GM12878 (cell line): ENCODE measurements around the gene MB. TPM values are rescaled to one million over a fixed set of nuclear protein-coding genes. Genes with fewer than 3 reads are reported as not detected.

Source experiments
- ATAC-seq: fragments of 200-7000 bp; cut with Tn5 transposase; 3 replicates; pipeline ENCODE4 v1.9.1; 2020; ENCODE audit warnings: mild to moderate bottlenecking, moderate library complexity
- BruUV-seq: library from RNA; stranded (reverse); fragments of 400-500 nt; replicated peaks from 2 replicates; lab custom pipeline; 2021; lab: Mats Ljungman, UMichigan
- CTCF ChIA-PET: fragments of 300-600 bp; sonication (Branson Sonifier 250); formaldehyde crosslinking; extraction: SDS; loops from one replicate; lab custom pipeline; 2021; ENCODE audit warnings: inconsistent platforms; lab: Yijun Ruan, JAX
- POLR2A ChIA-PET: fragments of 350-600 bp; formaldehyde crosslinking; extraction: SDS; loops from one replicate; lab custom pipeline; 2021; ENCODE audit warnings: inconsistent platforms; lab: Charles Lee
- RAD21 ChIA-PET: fragments of 300-600 bp; sonication (Branson Sonifier 250); formaldehyde crosslinking; loops from one replicate; lab custom pipeline; 2023; ENCODE audit warnings: antibody characterized with exemption; ENCODE audit not compliant: unreplicated experiment; lab: Charles Lee
- SMC1A ChIA-PET: fragments of 300-600 bp; sonication (Branson Sonifier 250); formaldehyde crosslinking; loops from one replicate; lab custom pipeline; 2023; ENCODE audit not compliant: unreplicated experiment, uncharacterized antibody; lab: Charles Lee
- DNase-seq: peaks from one replicate; pipeline ENCODE4 v3.0.0-alpha.2; 2011; ENCODE audit warnings: low read depth, low spot score
- FAIRE-seq: peaks from 3 replicates; lab custom pipeline; 2011; peaks lifted over from hg19 to GRCh38; lab: Jason Lieb, UNC
- H2AFZ ChIP-seq: 2 replicates; pipeline ENCODE4 v1.6.0; 2011; ENCODE audit warnings: low read depth, low read length, control low read depth; ENCODE audit not compliant: control insufficient read depth
- H3K27ac ChIP-seq: 2 replicates; pipeline ENCODE4 v1.5.1; 2011; ENCODE audit warnings: control low read depth; ENCODE audit not compliant: control insufficient read depth, insufficient read depth
- H3K27me3 ChIP-seq, 2 experiments: replicated peaks in 1 of 2; 2 replicates each; pipeline versions ENCODE4 v1.6.0 to v1.6.1; 2011; ENCODE audit warnings: low read length in 1 of 2; ENCODE audit not compliant: control insufficient read depth in 2 of 2, insufficient read depth in 2 of 2
- H3K36me3 ChIP-seq, 2 experiments: 2 replicates each; pipeline ENCODE4 v1.5.1; 2011; ENCODE audit warnings: low read length in 1 of 2; ENCODE audit not compliant: control insufficient read depth in 2 of 2, insufficient read depth in 2 of 2
- H3K4me1 ChIP-seq: 2 replicates; pipeline ENCODE4 v1.6.1; 2011; ENCODE audit warnings: mild to moderate bottlenecking, low read length, moderate library complexity, mixed read lengths; ENCODE audit not compliant: control insufficient read depth, insufficient read depth
- H3K4me2 ChIP-seq: 2 replicates; pipeline ENCODE4 v1.6.0; 2011; ENCODE audit warnings: control low read depth; ENCODE audit not compliant: control insufficient read depth, insufficient read depth
- H3K4me3 ChIP-seq: fragments of 200-600 bp; sonication (generic); 2 replicates; pipeline ENCODE4 v1.5.1; 2016
- H3K79me2 ChIP-seq: 2 replicates; pipeline ENCODE4 v1.6.0; 2011; ENCODE audit warnings: low read length; ENCODE audit not compliant: control insufficient read depth, insufficient read depth
- H3K9ac ChIP-seq: 2 replicates; pipeline ENCODE4 v1.8.0; 2011; ENCODE audit warnings: low read length, control low read depth, mixed read lengths; ENCODE audit not compliant: control insufficient read depth, insufficient read depth
- H3K9me3 ChIP-seq: replicated peaks from 3 replicates; pipeline ENCODE4 v1.5.1; 2011; ENCODE audit warnings: mild to moderate bottlenecking, low read length; ENCODE audit not compliant: control insufficient read depth, insufficient read depth
- H4K20me1 ChIP-seq: 2 replicates; pipeline ENCODE4 v1.6.0; 2011; ENCODE audit not compliant: control insufficient read depth, insufficient read depth
- ASH2L ChIP-seq: fragments of 300-600, 200-600 bp; sonication (generic); IDR thresholded peaks from 2 replicates; pipeline ENCODE4 v1.6.1; 2017; ENCODE audit warnings: low read depth, mild to moderate bottlenecking, borderline replicate concordance
- EZH2 ChIP-seq: IDR thresholded peaks from 2 replicates; pipeline ENCODE4 v1.6.1; 2012; ENCODE audit warnings: low read depth, mild to moderate bottlenecking, control low read depth, inconsistent platforms, low read length, borderline replicate concordance; ENCODE audit not compliant: control insufficient read depth
- SIN3A ChIP-seq: IDR thresholded peaks from 2 replicates; pipeline ENCODE4 v1.6.1; 2012; ENCODE audit warnings: low read depth, low read length, improper control_type of control experiment
- SMC3 ChIP-seq: IDR thresholded peaks from 2 replicates; pipeline ENCODE4 v1.6.1; 2011; ENCODE audit warnings: low read length, improper control_type of control experiment, borderline replicate concordance
- TBL1XR1 ChIP-seq: IDR thresholded peaks from 2 replicates; pipeline ENCODE4 v1.6.1; 2012; ENCODE audit warnings: low read depth, low read length, improper control_type of control experiment
- ZBED1 ChIP-seq: IDR thresholded peaks from 2 replicates; pipeline ENCODE4 v1.6.1; 2016; ENCODE audit warnings: borderline replicate concordance
- ZNF217 ChIP-seq: fragments of 450-650 bp; IDR thresholded peaks from 2 replicates; pipeline ENCODE4 v1.6.1; 2017; ENCODE audit warnings: antibody characterized with exemption, mild to moderate bottlenecking
- WGBS: methylation state at CpG from one replicate; pipeline ENCODE4 v1.1.6; 2016; ENCODE audit warnings: low lambda C conversion rate; ENCODE audit not compliant: insufficient replicate concordance, insufficient coverage; ENCODE audit errors: missing lambda C conversion rate; 5-methylcytosine and 5-hydroxymethylcytosine counted together
- in situ Hi-C: fragments of 300-500 bp; cut with MboI; formaldehyde crosslinking; loops from 9 replicates; pipeline ENCODE4 v1.14.3; 2018; ENCODE audit warnings: mixed read lengths
- intact Hi-C: fragments of 100-400 bp; cut with micrococcal nuclease; formaldehyde crosslinking; loops from one replicate; pipeline ENCODE4 v1.14.2; 2022; ENCODE audit not compliant: unreplicated experiment
- polyA plus RNA-seq, 11 experiments: library from polyadenylated mRNA; depleted of rRNA in 4 of 11; unstranded in 6 of 11; stranded (reverse) in 5 of 11; fragments of >200 nt; fragmentation: Nextera tagmentation in 4 of 11; fragmentation: Illumina TruSeq in 1 of 11; extraction: Ambion mirVana in 4 of 11; extraction: Trizol in 1 of 11; gene quantifications; 1 replicate in 1 of 11; 2 replicates in 10 of 11; pipeline versions ENCODE4 v1.2.1 to v1.2.3, GENCODE V29; 2011 to 2016; ENCODE audit warnings: inconsistent platforms in 2 of 11, missing spikeins in 2 of 11, low read depth in 1 of 11
- total RNA-seq, 4 experiments: library from RNA; depleted of rRNA in 3 of 4; stranded (reverse); fragments of >200 nt in 3 of 4; fragmentation: Illumina TruSeq in 1 of 4; extraction: Trizol in 1 of 4; gene quantifications; 2 replicates each; pipeline versions ENCODE4 v1.2.1 to v1.2.3, GENCODE V29; 2013 to 2021
- TF ChIP-seq, protein P1 (sequence below): IDR thresholded peaks from 2 replicates; pipeline ENCODE4 v1.6.1; 2012; ENCODE audit warnings: mild to moderate bottlenecking, low read depth, low read length

MB gene
- total and polyA plus RNA-seq, 10 of the 15 experiments (the other 5 are each of a cell fraction or from before 2014, with no cell fraction given), result 0.09 to 0.41 (median 0.23) TPM; not detected in 3

DNA sequence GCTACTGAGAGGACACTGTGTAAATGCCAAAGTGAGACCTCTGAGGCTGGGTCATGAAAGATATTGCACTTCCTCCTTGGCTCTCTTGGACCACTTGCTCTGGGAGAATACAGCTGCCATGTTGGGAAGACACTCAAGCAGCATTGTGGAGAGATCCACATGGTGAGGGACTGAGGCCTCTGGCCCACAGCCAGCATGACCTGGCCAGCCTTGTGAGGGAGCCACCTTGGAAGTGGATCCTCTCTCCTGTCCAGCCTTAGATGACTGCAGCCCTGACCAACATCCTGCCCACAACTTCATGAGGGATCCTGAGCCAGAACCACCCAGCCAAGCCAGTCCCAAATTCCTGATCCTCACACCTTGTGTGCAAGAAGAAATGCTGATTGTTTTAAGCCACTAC is 30.4 kb downstream of the MB start:
- H3K36me3 ChIP-seq, result no peaks in the 10 kb centered on the region
- ChIA-PET POLR2A (interaction anchor here (0.8 kb wide), 1 partner anchor 235 kb away, joined by 3 read pairs; no protein-coding TSS in a partner anchor), SMC1A (no interaction called here), CTCF (no interaction called here), RAD21 (no interaction called here)
- H3K27ac ChIP-seq, result no peak overlapping the region
- in situ Hi-C loops, result no loop called here
- no peaks in the 10 kb centered on the region for H3K4me1 ChIP-seq
- H3K27me3 ChIP-seq, result peaks cover 5 to 6% of the 10 kb centered on the region in 2 experiments; a peak in 2 of 4 replicates
- no peak overlapping the region for H3K4me2 ChIP-seq
- TF ChIP-seq SIN3A (no peak), ASH2L (no peak), EZH2 (no peak)
- no peaks in the 10 kb centered on the region for H3K79me2 ChIP-seq
- FAIRE-seq, result no peak
- H3K9me3 ChIP-seq, result no peaks in the 10 kb centered on the region
- H2AFZ ChIP-seq, result no peak overlapping the region
- no peak for ATAC-seq
- no peak for DNase-seq
- intact Hi-C loops, result no loop called here
- no peak overlapping the region for H3K4me3 ChIP-seq
- no peak overlapping the region for H3K9ac ChIP-seq
- no peaks in the 10 kb centered on the region for H4K20me1 ChIP-seq
- BruUV-seq, result no TSS peak

DNA sequence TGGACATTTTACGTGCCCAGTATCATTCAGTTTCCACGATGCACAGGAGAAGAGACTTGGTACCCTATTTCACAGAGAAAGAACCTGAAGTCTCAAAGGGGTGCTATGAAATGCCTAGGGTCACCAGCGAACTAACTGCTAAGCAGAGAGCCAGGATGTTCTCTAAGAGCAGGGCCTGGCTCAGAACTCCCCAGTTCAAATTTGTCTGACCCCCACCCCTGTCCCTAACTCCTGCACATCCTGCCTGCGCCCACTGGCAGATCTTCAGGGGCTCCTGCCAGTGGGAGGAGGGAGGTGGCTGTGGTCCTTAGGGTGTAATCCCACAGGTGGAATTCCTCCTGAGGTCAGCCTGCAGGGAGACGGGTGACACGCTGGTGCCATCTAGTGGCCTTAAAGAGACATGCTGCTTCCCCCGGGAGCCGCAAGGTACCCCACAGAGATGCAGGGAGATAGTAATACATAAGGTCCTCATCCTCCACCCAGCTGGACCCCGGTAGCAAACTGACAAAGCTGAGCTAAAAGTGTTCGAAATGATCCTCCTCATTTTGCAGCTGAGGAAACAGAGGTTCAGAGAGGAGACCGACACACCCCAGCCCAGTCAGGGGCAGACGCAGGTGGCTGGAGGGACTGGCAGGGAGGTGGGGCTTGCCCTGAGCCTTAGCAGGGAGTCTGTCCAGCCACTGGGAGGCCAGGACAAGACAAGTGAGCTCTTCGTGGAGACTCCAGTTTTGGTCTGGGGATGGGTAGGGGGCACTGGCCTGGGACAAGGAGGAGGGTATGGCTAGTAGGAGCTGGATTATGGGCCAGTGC is 34.1 kb downstream of the MB start:
- POLR2A ChIA-PET, result interaction anchor here (1.5 kb wide), 1 partner anchor 230 kb away, joined by 3 read pairs; no protein-coding TSS in a partner anchor
- CTCF ChIA-PET, result interaction anchor here (0.6 to 6.7 kb wide), 21 partner anchors 8 to 351 kb away, joined by 3 to 91 read pairs (median 3); no protein-coding TSS in a partner anchor
- WGBS, result 17% methylated on average over 13 of the region's 13 CpGs
- no peaks in the 10 kb centered on the region; the same call in 1 of the 2 replicates for H4K20me1 ChIP-seq
- no peak overlapping the region for H3K4me2 ChIP-seq
- peak; percentile 93 for ATAC-seq
- no peaks in the 10 kb centered on the region for H3K36me3 ChIP-seq
- no peaks in the 10 kb centered on the region for H3K9me3 ChIP-seq
- BruUV-seq, result no TSS peak
- RAD21 ChIA-PET, result interaction anchor here (1.5 to 2.8 kb wide), 3 partner anchors 152 to 232 kb away, joined by 4 to 30 read pairs (median 6); no protein-coding TSS in a partner anchor
- peak; percentile 7 for DNase-seq
- no peaks in the 10 kb centered on the region; a peak in 1 of 4 replicates for H3K27me3 ChIP-seq
- in situ Hi-C loops (loop anchor here (5.0 kb wide), 1 partner anchor 231 kb away; no protein-coding TSS in a partner anchor), intact Hi-C loops (loop anchor here (1.0 to 5.0 kb wide), 3 partner anchors 151 to 233 kb away; no protein-coding TSS in a partner anchor)
- H2AFZ ChIP-seq, result no peak overlapping the region
- no peak overlapping the region for H3K27ac ChIP-seq
- no peaks in the 10 kb centered on the region for H3K79me2 ChIP-seq
- SMC1A ChIA-PET, result interaction anchor here (0.9 to 4.1 kb wide), 9 partner anchors 37 to 276 kb away, joined by 3 to 19 read pairs (median 4); no protein-coding TSS in a partner anchor
- H3K4me3 ChIP-seq, result no peak overlapping the region
- FAIRE-seq, result peak; percentile 13
- no peak overlapping the region for H3K9ac ChIP-seq
- no peaks in the 10 kb centered on the region for H3K4me1 ChIP-seq
- TF ChIP-seq, protein P1, sequence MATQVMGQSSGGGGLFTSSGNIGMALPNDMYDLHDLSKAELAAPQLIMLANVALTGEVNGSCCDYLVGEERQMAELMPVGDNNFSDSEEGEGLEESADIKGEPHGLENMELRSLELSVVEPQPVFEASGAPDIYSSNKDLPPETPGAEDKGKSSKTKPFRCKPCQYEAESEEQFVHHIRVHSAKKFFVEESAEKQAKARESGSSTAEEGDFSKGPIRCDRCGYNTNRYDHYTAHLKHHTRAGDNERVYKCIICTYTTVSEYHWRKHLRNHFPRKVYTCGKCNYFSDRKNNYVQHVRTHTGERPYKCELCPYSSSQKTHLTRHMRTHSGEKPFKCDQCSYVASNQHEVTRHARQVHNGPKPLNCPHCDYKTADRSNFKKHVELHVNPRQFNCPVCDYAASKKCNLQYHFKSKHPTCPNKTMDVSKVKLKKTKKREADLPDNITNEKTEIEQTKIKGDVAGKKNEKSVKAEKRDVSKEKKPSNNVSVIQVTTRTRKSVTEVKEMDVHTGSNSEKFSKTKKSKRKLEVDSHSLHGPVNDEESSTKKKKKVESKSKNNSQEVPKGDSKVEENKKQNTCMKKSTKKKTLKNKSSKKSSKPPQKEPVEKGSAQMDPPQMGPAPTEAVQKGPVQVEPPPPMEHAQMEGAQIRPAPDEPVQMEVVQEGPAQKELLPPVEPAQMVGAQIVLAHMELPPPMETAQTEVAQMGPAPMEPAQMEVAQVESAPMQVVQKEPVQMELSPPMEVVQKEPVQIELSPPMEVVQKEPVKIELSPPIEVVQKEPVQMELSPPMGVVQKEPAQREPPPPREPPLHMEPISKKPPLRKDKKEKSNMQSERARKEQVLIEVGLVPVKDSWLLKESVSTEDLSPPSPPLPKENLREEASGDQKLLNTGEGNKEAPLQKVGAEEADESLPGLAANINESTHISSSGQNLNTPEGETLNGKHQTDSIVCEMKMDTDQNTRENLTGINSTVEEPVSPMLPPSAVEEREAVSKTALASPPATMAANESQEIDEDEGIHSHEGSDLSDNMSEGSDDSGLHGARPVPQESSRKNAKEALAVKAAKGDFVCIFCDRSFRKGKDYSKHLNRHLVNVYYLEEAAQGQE, result no peak
- TF ChIP-seq ZBED1 (no peak), TBL1XR1 (no peak), ZNF217 (no peak), SMC3 (peak; percentile 94)
